ENCODE data around the gene POU2F3. TPM values are rescaled to one million over a fixed set of nuclear protein-coding genes. Genes with fewer than 3 reads are reported as not detected.
A peak's percentile ranks its signal among the peaks of the same experiment; 100 is the strongest.

POU2F3 gene
- total RNA-seq, 1 donor from 2014 or later = under 0.01 TPM

DNA sequence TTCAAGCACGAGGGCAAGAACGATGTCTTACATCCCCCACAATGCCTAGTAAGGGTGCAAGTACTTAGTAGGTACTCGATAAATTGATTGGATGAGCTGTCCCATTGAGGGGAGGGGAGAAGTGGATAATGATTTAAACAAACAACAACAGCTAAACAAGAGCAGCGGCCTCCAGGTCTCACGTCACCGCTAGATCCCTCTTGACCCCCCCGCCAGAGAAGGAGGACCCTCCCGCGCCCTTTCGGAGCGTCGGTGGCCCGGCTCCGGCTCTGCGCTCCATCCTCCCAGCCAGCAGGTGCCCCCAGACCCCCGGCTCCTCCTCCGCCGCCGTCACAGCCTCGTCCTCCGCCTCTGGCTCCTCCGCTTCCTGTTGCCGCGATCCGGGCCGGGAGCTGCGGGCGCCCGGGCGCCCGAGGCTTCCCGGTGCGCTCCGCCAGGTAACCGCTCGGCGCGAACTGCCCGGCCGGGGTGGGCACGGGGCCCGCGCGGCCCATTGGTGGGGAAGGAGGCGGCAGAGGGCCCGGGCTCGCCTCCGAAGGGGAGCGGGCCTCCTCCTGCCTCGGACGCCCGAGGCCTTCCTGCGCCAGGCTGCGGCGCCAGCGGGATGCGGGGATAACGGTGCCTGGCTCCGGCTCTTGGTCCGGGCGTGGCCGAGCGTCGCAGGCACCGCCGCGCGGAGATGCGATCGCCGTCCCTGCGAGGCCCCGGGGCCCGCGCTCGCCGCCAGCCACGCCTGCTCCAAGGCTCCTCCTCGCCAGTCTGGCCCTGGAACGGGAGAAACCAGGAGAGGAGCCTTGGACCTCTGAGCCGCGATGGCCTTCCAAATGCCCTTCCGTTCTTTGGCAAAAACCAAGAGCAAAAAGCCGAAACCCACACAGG is 85.2 kb downstream of the POU2F3 start, which contains the start of gene TLCD5:
TLCD5 (plus strand) TSS at position 368 of the 879 bp plus-strand sequence. CDS start 2,143 bp downstream, outside the sequence.
- DNase-seq = peak; percentile 81

DNA sequence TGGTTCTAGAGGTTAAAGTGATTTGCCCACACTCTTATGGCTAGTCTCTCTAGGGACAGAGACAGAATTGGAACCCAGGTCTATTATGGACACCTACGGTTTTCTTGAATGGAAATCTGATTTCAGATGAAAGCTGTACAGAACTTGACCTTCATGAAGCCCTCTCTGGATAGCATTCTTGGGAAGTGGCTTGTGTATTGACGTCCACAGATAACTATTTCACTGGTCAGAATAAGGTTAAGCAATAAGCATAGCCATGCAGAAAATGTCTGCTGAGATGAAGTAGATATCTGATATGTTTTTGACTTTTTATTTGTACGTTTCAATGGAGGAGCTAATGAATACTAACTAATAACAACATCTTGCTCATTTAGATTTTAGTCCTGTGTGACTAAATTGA is 86.3 kb downstream of the POU2F3 start:
- DNase-seq = no peak

DNA sequence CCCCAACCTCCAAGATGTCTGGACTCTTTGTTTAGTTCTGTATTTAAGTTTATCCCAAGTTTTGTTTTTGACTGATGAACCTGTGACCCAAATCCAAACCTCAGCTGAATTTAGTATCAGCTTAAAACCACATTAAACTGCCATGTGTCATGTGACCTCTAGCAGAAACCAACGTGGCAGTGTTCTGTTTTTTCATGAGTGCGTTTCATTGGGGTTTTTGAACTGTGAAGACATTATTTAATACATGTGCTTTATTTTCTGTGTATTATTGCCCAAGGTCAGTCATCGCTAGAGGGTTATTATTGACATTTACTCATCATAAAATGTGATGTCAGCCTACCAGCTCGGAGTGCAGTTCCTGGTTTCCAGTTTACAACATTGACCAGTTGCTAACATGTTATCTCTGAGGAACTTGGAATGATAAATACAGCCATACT is 86.9 kb downstream of the POU2F3 start:
- no peak for DNase-seq

DNA sequence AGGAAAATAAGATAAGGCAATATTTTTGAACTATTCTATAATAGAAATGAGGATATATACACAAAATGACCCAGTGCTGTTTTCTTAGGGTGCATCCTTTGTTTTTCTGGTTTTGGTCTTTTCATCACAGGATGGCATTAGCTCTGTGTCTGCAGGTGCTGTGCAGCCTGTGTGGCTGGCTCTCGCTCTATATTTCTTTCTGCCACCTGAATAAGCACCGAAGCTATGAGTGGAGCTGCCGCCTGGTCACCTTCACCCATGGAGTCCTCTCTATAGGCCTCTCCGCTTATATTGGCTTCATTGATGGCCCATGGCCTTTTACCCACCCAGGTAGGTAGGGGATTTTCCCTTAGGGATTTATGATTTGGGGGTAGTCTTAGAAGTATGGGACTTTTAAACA is 87.4 kb downstream of the POU2F3 start:
- DNase-seq = no peak

DNA sequence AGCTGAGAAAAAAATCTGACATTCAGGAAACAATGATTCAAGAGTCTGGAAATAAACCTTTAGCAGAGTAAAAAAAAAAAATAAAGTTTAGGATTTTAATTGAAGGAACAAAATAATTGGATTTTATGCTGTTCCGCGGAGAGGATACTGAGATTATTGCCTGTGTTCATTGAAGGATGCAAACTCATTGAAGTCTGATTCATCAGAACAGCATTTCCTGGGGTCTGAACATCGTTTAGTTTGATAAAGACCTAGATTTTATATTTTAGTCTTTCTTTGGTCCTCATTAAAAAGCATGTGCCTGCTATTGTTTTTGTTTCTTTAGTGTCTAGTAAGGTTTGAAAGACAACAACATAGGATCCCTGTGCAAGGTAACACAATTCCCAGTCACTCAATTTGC is 89.6 kb downstream of the POU2F3 start:
- DNase-seq = peak; percentile 30

DNA sequence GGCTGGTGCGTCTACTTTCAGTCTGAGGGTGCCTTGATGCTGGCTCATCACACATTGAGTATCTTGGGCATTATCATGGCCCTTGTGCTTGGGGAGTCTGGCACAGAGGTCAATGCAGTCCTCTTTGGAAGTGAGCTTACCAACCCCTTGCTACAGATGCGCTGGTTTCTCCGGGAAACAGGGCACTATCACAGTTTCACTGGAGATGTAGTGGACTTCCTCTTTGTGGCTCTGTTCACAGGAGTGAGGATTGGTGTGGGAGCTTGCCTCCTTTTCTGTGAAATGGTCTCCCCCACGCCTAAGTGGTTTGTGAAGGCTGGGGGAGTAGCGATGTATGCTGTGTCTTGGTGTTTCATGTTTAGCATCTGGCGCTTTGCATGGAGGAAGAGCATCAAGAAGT is 90.1 kb downstream of the POU2F3 start:
- DNase-seq = no peak

DNA sequence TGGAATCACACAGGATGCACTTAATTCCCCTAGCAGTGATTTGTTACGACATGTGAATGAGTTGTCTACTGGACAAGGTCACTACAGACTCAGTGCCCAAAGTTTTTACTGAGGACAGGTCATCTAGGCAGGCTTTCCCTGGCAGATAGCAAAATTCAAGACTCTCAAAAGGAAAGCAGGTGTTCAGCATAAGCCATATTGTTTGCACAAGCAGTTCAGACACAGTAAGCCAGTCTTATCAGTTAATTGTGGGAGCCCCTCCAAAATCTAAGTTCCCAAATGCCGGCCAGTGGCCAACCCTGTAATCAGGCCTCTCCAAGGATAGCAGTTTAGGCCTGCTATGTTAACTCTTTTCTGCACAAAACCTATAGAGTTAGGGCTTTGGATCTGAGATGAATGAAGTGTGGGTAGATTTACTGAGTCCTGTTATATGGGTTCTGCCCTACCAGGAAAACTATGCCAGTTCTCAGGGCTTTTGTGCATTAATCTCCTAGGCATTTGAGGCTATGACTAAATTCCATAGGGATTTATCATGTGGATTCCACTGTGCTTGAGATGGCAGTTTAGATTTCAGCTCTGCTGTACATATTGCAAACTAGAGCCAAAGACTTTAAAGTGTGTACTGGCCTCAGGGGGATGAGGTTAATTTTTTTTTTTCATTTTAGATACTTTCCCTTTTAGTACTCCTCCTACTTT is 91.5 kb downstream of the POU2F3 start:
- no peak for DNase-seq

DNA sequence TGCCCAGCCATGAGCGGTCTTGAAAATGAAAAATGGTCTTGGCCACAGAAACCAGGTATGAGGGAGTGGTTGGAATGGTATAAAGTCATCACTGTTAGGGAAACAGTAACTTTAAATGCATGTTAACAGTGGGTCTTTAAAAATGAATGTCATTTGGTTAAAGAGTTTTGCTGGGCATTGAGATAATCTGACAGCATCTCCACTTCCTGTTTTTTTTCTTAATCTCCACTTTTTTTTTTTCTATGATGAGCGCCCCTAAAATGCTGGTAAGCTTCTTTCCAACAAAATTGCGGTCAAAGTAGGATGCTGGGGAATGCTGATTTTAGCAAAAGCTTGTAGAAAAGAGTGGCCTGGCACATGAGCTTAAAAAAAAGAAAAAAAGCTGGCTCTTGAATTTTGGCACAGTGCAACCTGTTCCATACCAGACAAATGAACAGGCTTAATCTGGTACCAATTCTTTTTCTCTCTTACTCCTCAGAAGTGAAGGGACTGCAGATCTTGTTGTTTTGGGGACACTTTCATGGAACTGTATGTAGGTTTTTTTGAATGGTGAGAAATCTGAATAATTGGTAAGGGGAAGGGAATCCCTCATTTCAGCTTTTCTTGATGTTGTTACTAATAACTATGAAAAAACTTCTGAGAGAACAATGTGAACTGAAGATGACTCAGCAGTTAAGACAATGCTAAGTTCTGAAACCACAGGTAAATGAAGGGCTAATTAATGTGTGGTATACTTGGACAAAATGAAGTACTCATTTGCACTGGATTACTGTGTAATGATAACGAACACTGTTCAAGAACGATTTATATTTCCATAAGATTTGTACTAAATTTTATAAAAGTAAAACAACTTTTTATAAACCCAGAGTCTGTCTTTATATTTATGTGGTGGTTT is 93.1 kb downstream of the POU2F3 start:
- DNase-seq = peak; percentile 45

DNA sequence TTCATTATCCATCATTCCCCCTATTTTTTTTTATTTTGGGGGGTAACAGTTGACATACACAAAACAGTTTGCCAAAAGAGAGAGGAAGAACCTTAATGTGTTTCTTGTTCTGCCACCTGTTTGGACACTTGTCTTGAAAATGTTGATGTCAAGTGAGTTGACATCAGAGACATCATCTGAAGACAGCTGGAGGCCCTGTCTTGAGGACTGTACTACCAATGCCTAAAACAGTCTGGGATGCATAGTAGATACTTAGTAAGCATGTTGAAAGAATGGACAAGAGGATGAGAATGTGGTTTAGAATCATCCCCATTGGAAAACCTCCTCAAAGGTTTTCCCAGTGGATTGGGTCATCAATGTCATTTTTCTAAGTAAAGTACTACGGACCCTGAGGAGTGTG is 93.9 kb downstream of the POU2F3 start:
- no peak for DNase-seq

DNA sequence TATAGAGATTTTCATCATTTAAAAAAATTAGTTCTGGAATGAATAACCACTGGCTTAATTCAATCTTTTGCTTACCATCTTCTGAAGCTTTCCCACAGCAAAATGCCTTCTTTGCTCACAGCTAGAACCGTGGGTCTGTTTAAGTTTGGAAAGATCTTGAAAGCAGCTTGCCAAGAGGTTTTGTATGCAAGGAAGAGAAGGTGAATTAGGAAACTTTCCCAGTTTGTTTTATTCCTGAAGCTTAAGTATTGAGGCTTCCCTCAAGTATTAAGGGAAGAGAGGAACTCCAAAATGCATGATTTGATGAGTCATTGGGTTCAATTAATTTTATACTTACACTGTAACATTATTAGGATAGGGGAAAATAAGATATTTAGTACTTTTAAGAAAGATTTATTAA is 94.4 kb downstream of the POU2F3 start:
- DNase-seq = no peak

DNA sequence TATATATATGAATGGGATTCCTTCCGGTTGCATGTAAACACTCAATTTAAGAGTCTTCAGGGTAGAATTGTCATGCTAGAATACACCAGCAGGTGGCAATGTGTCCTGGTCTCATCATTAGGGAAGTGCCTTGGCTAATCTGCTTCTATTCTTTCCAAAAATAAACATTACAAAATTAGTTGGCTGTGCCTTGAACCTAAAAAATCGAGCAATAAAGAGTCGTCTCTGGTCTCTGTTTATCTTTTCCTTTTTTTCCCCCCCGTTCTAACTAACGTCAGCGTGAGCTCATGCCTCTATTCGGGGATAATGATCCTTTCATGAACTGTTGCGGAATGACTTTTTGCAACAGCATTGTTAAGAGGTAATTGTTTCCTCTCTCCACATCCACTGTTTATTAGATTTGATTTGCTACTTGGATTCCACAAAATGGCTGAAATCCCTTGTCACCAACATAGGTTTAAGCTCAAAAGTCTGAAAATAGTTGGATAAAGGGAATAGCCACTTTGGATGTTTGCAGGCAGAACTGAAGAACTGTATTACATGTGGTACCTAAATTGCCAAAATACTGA is 95.0 kb downstream of the POU2F3 start:
- DNase-seq = peak; percentile 90

DNA sequence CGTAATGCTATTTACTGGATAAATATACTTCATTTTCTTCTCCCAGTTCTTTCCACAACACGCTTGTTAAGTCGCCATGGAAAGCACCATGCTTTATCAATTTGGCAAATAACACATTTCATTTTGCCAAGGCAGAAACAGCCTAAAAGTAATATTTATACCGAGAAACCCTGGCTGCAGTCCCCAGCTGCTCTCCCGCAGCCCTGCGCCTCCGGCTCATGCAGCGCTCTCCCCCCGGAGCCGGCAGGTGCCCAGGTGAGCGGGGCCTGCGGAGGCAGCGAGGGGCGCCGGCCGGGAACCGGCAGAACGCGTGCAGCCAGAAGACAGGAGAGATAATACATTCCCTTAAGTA is 95.6 kb downstream of the POU2F3 start:
- no peak for DNase-seq

DNA sequence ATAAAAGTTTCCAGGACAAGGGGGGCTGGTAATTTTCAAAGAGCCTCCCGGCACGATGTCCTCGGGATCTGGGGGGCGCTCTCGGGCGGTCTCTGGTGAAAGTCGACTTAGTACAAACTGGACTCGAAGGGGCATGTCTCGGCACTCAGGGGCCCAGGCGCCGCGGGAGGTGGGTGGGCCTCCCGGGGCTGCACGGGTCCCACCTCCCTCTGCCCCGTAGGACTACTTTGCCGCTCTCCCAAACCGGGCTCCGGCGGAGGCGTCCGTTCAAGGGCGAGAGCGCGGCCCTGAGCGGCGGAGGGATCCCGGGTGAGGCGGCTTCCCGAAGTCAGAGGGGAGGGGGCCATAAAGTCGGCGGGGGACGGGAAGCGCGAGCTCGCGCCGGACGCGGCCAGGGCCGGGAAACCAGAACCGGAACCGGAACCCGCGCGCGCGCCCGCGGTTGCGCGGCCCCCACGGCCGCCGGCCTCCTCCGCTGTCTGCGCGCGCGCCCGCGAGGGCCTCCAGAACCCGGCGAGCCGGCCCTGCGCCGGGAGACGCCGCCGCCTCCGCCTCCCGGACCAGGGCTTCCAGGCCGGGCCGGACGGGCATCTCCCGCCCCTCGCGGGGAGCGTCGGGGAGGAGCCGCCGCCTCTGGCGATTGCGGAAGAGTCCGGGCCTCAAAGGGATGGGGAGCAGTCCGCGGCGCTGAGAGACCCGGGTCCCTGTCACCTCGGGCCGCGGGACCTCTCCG is 96.1 kb downstream of the POU2F3 start, which contains the start of gene ARHGEF12:
ARHGEF12 (plus strand) TSS at position 506 of the 733 bp plus-strand sequence. CDS start 831 bp downstream, outside the sequence.
- peak; percentile 99 for DNase-seq

DNA sequence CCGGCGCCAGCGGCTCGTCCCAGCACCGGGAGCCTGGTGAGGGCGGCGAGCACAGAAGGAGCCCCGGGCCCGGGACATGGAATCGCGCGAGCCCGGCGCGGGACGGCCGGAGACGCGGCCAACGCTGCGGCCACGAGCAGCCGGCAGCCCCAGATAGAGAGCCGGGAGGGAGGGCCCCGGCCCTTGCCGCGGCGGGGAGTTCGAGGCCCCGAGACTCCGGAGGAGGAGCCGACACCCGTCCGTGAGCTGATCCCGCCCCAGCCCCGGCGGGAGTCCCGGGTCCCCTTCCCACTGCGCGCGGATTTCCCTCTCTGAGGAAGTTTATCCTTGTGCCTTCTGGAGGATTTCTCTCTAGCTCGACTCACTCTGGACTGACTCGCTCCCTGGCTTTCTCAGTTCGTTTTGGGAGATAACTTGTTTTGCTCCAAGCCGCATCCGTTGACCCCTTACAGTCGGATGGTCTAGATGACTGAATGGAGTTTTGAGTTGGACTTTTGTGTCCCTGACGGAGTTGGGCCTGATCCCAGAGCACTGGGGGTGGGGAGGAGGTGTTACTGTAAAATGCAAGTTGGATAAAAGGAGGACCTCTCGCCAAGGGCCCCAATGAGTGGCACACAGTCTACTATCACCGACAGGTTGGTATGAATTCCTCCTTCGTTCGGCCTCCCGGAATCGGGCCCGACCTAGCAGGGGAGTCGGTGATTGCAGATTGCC is 96.9 kb downstream of the POU2F3 start:
- DNase-seq = peak; percentile 57

DNA sequence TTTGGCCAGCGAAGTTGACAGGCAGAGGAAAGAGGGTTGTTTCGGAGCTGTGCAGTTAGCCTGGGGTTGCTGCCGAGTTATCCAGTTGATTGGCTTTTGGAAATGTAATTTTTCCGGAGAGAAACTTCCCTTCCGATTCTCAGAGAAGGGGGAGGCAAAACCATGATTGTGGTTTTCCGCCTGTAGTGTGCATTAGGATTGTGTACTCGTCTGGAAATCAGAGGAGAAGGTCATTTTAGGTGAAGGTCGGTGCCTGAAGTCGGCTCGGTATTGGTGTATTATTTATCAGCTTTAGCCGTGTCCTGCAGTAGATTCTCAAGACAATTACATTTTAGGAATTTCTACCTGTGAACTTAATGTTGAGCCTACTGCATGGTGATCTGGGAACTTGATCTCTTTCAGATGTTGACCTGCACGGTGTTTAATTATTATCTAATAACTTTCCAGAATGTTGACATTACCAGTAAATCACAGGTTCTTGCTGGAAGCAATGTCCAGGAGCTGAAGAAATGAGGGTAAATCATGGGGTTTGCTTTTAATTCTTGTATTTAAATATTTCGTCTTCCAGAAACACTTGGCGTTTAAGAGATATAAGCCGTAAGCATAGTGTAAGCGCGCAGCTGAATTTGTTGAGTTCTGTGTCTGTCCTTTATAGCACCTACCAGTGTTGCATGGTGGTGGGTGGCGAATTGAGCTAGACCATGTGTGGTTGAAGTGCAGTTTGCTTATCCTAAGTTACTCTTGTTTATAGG is 97.6 kb downstream of the POU2F3 start:
- DNase-seq = peak; percentile 53

DNA sequence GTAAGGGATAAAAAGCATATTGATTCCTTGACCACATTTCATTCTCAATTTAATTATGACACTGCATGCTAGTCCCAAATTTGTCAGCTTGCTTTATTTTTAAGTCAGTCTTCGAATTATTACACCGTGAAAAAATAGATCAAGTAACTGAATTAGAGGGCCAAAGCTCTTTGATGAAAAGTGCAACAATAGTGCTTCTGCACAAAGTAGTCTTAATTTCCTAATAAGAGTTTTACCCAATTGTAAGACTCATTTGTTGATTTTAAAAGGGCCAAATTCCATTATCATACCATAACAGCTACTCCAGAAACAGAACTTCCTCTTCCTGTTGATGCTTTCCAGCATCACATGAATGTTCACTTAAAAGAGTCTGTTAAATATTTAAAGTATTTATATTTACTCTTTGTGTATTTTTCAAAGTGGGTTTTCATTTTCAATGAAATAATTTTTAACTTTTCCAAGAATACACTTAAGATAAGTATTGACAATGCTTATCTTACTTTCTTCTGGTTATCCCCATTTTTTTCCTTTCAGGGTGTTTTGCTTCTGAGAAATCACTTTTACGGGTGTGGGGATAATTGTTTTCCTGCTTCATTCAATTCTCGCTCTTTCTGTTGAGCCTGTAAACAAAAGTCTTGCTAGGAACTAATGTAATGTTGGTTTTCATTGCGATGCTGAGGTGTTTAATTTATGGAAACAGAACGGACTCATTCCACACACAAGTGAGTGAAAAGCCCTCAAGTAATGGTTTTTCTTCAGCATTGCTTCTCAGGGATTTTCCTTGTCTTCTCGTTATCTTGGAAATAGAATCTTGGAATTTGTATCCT is 98.4 kb downstream of the POU2F3 start:
- peak; percentile 60 for DNase-seq

DNA sequence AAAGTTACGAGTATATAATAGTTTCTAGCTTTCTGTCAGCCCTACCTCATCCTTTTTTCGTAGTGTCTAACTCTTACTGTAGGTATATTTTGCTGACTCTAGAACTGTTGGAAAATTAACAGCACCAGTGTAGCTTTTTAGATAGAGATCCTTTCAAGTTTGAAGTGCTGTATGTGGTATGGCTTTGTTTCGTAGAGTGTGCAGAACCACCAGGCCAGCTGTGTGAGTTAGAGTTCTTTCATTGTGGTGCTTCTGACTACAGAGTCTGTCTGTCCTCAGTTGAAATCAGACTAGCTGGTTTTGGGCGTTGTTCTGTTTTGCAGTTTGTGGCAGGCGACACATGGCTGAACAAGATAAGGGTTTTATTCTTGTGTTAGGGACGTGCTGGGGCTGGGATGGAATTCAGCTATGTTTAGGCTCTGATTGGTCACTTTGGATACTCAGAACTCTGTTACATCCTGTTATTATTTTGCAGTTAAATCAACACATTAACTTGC is 99.5 kb downstream of the POU2F3 start:
- peak; percentile 55 for DNase-seq

DNA sequence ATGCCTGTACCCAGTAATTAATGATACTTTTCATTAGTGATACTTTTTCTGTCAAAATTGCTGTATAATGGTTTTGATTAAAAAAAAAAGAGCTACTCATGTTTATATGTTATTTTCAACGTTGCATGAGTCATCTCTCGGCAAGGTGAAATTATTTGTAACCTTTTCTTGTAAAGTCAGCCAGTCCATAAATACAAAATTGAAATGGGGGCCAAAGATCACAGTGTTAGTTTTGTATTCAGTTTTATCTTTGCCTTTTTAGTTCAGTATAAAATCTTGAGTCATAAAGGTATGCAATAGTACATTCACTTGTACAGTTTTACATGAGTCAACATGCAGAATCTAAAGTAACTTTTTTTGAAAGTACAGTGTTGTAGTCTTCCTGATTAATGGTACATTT is 100.6 kb downstream of the POU2F3 start:
- DNase-seq = peak; percentile 47

DNA sequence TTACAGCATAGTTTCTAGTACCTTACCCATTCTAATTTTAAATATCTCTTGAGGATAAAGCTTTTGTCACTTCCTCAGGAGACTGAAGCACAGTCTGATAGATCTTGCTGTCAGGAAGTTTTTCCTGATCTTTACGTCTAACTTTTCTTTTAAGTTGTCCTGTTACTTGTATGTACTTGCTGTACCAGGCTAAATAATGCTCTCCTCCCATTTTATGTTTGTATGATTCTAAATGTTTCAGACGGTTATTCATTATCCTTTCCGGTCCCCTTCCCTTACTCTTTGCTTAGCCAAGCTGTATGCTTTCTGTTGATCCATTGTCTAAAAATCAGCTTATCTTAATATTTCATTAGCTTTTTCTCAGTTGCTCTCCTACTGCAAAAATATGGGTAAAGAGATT is 102.3 kb downstream of the POU2F3 start:
- peak; percentile 35 for DNase-seq
